Peyer's patch (tissue), 4 donors: Measurements from ENCODE around the gene LAMC2. TPM values are rescaled to one million over a fixed set of nuclear protein-coding genes. Genes with fewer than 3 reads are reported as not detected.

Experiments
- DNase-seq, 3 donors: peaks; one replicate each; pipeline ENCODE4 v3.0.0-alpha.2; 2017 to 2019
- H3K27ac ChIP-seq, 4 donors: fragments of 200-600 bp; sonication (generic); one replicate each; pipeline ENCODE4 v1.5.1; 2016 to 2019
- H3K27me3 ChIP-seq, 2 donors: fragments of 200-600 bp; sonication (generic); one replicate each; pipeline ENCODE4 v1.5.1; 2019
- H3K36me3 ChIP-seq, 3 donors: fragments of 200-600 bp; sonication (generic); one replicate each; pipeline ENCODE4 v1.5.1; 2016 to 2019
- H3K4me1 ChIP-seq, 4 donors: fragments of 200-600 bp; sonication (generic); one replicate each; pipeline ENCODE4 v1.5.1; 2016 to 2019
- H3K4me3 ChIP-seq, 4 donors: fragments of 200-600 bp; sonication (generic); 1 replicate in 3 of 4; 2 replicates in 1 of 4; pipeline ENCODE4 v1.5.1; 2016 to 2019; ENCODE audit warnings: mild to moderate bottlenecking in 1 of 4
- H3K9me3 ChIP-seq, 4 donors: fragments of 200-600 bp; sonication (generic); one replicate each; pipeline ENCODE4 v1.5.1; 2016 to 2019; ENCODE audit warnings: mild to moderate bottlenecking in 1 of 4
- CTCF ChIP-seq, 6 experiments: fragments of 450-650 bp in 4 of 6; fragments of 200-600 bp in 2 of 6; sonication (generic) in 1 of 6; IDR thresholded peaks; one replicate each; pipeline ENCODE4 v1.5.1; 2017 to 2019; ENCODE audit warnings: antibody characterized with exemption in 6 of 6, mild to moderate bottlenecking in 3 of 6, moderate library complexity in 1 of 6
- POLR2A ChIP-seq, 2 donors: fragments of 450-650 bp; IDR thresholded peaks; one replicate each; pipeline ENCODE4 v1.5.1; 2017; ENCODE audit warnings: antibody characterized with exemption in 2 of 2, mild to moderate bottlenecking in 2 of 2, moderate library complexity in 2 of 2
- total RNA-seq, 4 donors: library from RNA; depleted of rRNA; stranded (reverse); fragments of >200 nt; gene quantifications; one replicate each; pipeline ENCODE4 v1.1.0, GENCODE V29; 2016

The LAMC2 gene
- total RNA-seq, 4 donors from 2014 or later, result 3.3 to 29.7 (median 17.3) TPM

- Histone ChIP-seq H3K9me3 (no peaks in the 10 kb centered on the region), H3K4me3 (no peak overlapping the region), H3K27me3 (no peaks in the 10 kb centered on the region), H3K27ac (no peak overlapping the region), H3K36me3 (peaks cover 0 to 11% (median 0%) of the 10 kb centered on the region in 3 donors), H3K4me1 (peaks cover 0 to 5% (median 0%) of the 10 kb centered on the region in 4 donors)
- TF ChIP-seq POLR2A (IDR thresholded peaks at IDR 0.05), result no peak
- TF ChIP-seq CTCF (IDR thresholded peaks at IDR 0.05), result no peak
- no peak for DNase-seq
Observed at GRCh38 chr1:183236158-183236725, 50.2 kb downstream of the LAMC2 start.

GRCh38 chr1:183237046-183237445 is 51.0 kb downstream of the LAMC2 start:
- H3K4me3 ChIP-seq, result no peak overlapping the region
- peaks cover 0 to 5% (median 0%) of the 10 kb centered on the region in 4 donors for H3K4me1 ChIP-seq
- H3K27ac ChIP-seq, result no peak overlapping the region
- no peaks in the 10 kb centered on the region for H3K27me3 ChIP-seq
- no peak for TF ChIP-seq POLR2A (IDR thresholded peaks at IDR 0.05)
- TF ChIP-seq CTCF (IDR thresholded peaks at IDR 0.05), result no peak
- no peak for DNase-seq
- no peaks in the 10 kb centered on the region for H3K9me3 ChIP-seq
- H3K36me3 ChIP-seq, result peaks cover 0 to 11% (median 0%) of the 10 kb centered on the region in 3 donors

GRCh38 chr1:183238071-183238470 is 52.0 kb downstream of the LAMC2 start:
- Histone ChIP-seq H3K27me3 (no peaks in the 10 kb centered on the region), H3K9me3 (no peaks in the 10 kb centered on the region), H3K27ac (no peak overlapping the region), H3K4me1 (peaks cover 0 to 5% (median 0%) of the 10 kb centered on the region in 4 donors), H3K36me3 (peaks cover 0 to 11% (median 0%) of the 10 kb centered on the region in 3 donors), H3K4me3 (no peak overlapping the region)
- no peak for DNase-seq
- TF ChIP-seq CTCF (IDR thresholded peaks at IDR 0.05), result no peak
- no peak for TF ChIP-seq POLR2A (IDR thresholded peaks at IDR 0.05)

GRCh38 chr1:183239220-183239742 is 53.2 kb downstream of the LAMC2 start:
- Histone ChIP-seq H3K9me3 (no peaks in the 10 kb centered on the region), H3K36me3 (peaks cover 0 to 11% (median 0%) of the 10 kb centered on the region in 3 donors), H3K4me3 (no peak overlapping the region), H3K4me1 (peaks cover 0 to 2% (median 0%) of the 10 kb centered on the region in 4 donors), H3K27me3 (no peaks in the 10 kb centered on the region), H3K27ac (peak overlapping the region in 3 of 4 donors; percentile 9 to 27 (median 25))
- TF ChIP-seq POLR2A (IDR thresholded peaks at IDR 0.05) (no peak), CTCF (IDR thresholded peaks at IDR 0.05) (no peak)
- no peak for DNase-seq

- no peaks in the 10 kb centered on the region for H3K9me3 ChIP-seq
- peaks cover 0 to 11% (median 0%) of the 10 kb centered on the region in 3 donors for H3K36me3 ChIP-seq
- no peak for TF ChIP-seq CTCF (IDR thresholded peaks at IDR 0.05)
- TF ChIP-seq POLR2A (IDR thresholded peaks at IDR 0.05), result no peak
- DNase-seq, result no peak
- H3K4me1 ChIP-seq, result no peaks in the 10 kb centered on the region
- no peaks in the 10 kb centered on the region for H3K27me3 ChIP-seq
- H3K4me3 ChIP-seq, result no peak overlapping the region
- H3K27ac ChIP-seq, result peak overlapping the region in 3 of 4 donors; percentile 9 to 29 (median 25)
Observed at GRCh38 chr1:183239793-183240525, 53.9 kb downstream of the LAMC2 start.
